Adipocyte (in vitro differentiated cells): ENCODE measurements around the gene ARPC3.
"Not testable (repeated sequence)": the region's sequence is repeated elsewhere in the genome, so short reads cannot be mapped to it uniquely, and the experiment has no call there.

Experiments used
- DNase-seq: peaks from one replicate; pipeline ENCODE4 v3.0.0-alpha.2; 2015; ENCODE audit warnings: low read depth
- H3K27me3 ChIP-seq: replicated peaks from 2 replicates; pipeline ENCODE4 v1.7.0; 2013; ENCODE audit warnings: mild to moderate bottlenecking, low read length, moderate library complexity; ENCODE audit not compliant: control insufficient read depth, insufficient read depth
- H3K36me3 ChIP-seq: 2 replicates; pipeline ENCODE4 v1.7.0; 2013; ENCODE audit warnings: low read length, mild to moderate bottlenecking, moderate library complexity; ENCODE audit not compliant: control insufficient read depth, insufficient read depth, severe bottlenecking
- H3K4me1 ChIP-seq: 2 replicates; pipeline ENCODE4 v1.7.0; 2013; ENCODE audit warnings: mild to moderate bottlenecking, low read length, moderate library complexity; ENCODE audit not compliant: control insufficient read depth, insufficient read depth
- H3K4me3 ChIP-seq: 2 replicates; pipeline ENCODE4 v1.7.0; 2013; ENCODE audit warnings: mild to moderate bottlenecking, low read length, moderate library complexity
- H3K9ac ChIP-seq: 2 replicates; pipeline ENCODE4 v1.7.0; 2013; ENCODE audit warnings: mild to moderate bottlenecking, low read length, moderate library complexity
- H3K9me3 ChIP-seq: 2 replicates; pipeline ENCODE4 v1.7.0; 2013; ENCODE audit warnings: mild to moderate bottlenecking, low read length, moderate library complexity; ENCODE audit not compliant: control insufficient read depth

The ARPC3 gene

GRCh38 chr12:110449799-110450497 is at the start of gene ARPC3:
Gene ARPC3, minus strand, starts transcription at chr12:110450337. Its CDS starts 77 bp downstream, at chr12:110450260.
- Histone ChIP-seq H3K27me3 (no peaks in the 10 kb centered on the region), H3K4me3 (peak within 1 kb of the TSS; percentile 99), H3K9ac (peak within 1 kb of the TSS; percentile 99), H3K36me3 (peaks cover 26% of the 10 kb centered on the region), H3K9me3 (no peaks in the 10 kb centered on the region), H3K4me1 (peaks cover 8% of the 10 kb centered on the region)
- peak; percentile 98 for DNase-seq

GRCh38 chr12:110498984-110499706 is 49.0 kb upstream of the ARPC3 start:
- Histone ChIP-seq H3K36me3 (peaks cover 26% of the 10 kb centered on the region), H3K4me3 (peak overlapping the region; percentile 10), H3K27me3 (no peaks in the 10 kb centered on the region), H3K9me3 (no peaks in the 10 kb centered on the region), H3K9ac (no peak overlapping the region), H3K4me1 (peaks cover 34% of the 10 kb centered on the region)
- peak; percentile 21 for DNase-seq

- H3K4me1 ChIP-seq: no peaks in the 10 kb centered on the region
- no peak overlapping the region for H3K4me3 ChIP-seq
- DNase-seq: peak; percentile 21
- H3K27me3 ChIP-seq: no peaks in the 10 kb centered on the region
- H3K9me3 ChIP-seq: no peaks in the 10 kb centered on the region
- H3K36me3 ChIP-seq: peaks cover 1% of the 10 kb centered on the region
- H3K9ac ChIP-seq: no peak overlapping the region
Observed at GRCh38 chr12:110475426-110475825, 25.3 kb upstream of the ARPC3 start.

GRCh38 chr12:110468214-110469048 is 18.3 kb upstream of the ARPC3 start, which contains the start of the genes FAM216A and GPN3:
Gene FAM216A, plus strand, starts transcription at chr12:110468845. Its CDS starts 31 bp downstream, at chr12:110468876.
Gene GPN3, minus strand, starts transcription at chr12:110468257. Its CDS starts 54 bp downstream, at chr12:110468203.
- H3K9me3 ChIP-seq: no peaks in the 10 kb centered on the region
- peaks cover 11% of the 10 kb centered on the region for H3K36me3 ChIP-seq
- peak within 1 kb of the TSS; percentile 94 for H3K9ac ChIP-seq
- peak; percentile 99 for DNase-seq
- H3K27me3 ChIP-seq: no peaks in the 10 kb centered on the region
- peak within 1 kb of the TSS; percentile 96 for H3K4me3 ChIP-seq
- H3K4me1 ChIP-seq: peaks cover 13% of the 10 kb centered on the region

- peak overlapping the region; percentile 94 for H3K9ac ChIP-seq
- no peaks in the 10 kb centered on the region for H3K27me3 ChIP-seq
- H3K4me3 ChIP-seq: peak overlapping the region; percentile 96
- H3K36me3 ChIP-seq: peaks cover 15% of the 10 kb centered on the region
- DNase-seq: no peak
- H3K4me1 ChIP-seq: peaks cover 13% of the 10 kb centered on the region
- no peaks in the 10 kb centered on the region for H3K9me3 ChIP-seq
Observed at GRCh38 chr12:110467847-110468213, 17.7 kb upstream of the ARPC3 start.

- peak overlapping the region; percentile 94 for H3K9ac ChIP-seq
- peaks cover 13% of the 10 kb centered on the region for H3K4me1 ChIP-seq
- H3K4me3 ChIP-seq: peak overlapping the region; percentile 96
- H3K9me3 ChIP-seq: no peaks in the 10 kb centered on the region
- peaks cover 18% of the 10 kb centered on the region for H3K36me3 ChIP-seq
- DNase-seq: no peak
- H3K27me3 ChIP-seq: no peaks in the 10 kb centered on the region
Observed at GRCh38 chr12:110466791-110467190, 16.7 kb upstream of the ARPC3 start.

- H3K9me3 ChIP-seq, H3K27me3 ChIP-seq, H3K4me3 ChIP-seq, H3K9ac ChIP-seq, DNase-seq: not testable (repeated sequence)
- Histone ChIP-seq H3K4me1 (peaks cover 13% of the 10 kb centered on the region), H3K36me3 (peaks cover 21% of the 10 kb centered on the region)
Observed at GRCh38 chr12:110465765-110466164, 15.6 kb upstream of the ARPC3 start.

- H3K27me3 ChIP-seq: no peaks in the 10 kb centered on the region
- H3K4me1 ChIP-seq: peaks cover 13% of the 10 kb centered on the region
- H3K36me3 ChIP-seq: peaks cover 25% of the 10 kb centered on the region
- no peak for DNase-seq
- no peak overlapping the region for H3K4me3 ChIP-seq
- H3K9ac ChIP-seq: no peak overlapping the region
- no peaks in the 10 kb centered on the region for H3K9me3 ChIP-seq
Observed at GRCh38 chr12:110465024-110465423, 14.9 kb upstream of the ARPC3 start.

- not testable (repeated sequence) for H3K4me3 ChIP-seq, H3K9ac ChIP-seq, H3K4me1 ChIP-seq, H3K27me3 ChIP-seq, H3K9me3 ChIP-seq, DNase-seq
- H3K36me3 ChIP-seq: peaks cover 35% of the 10 kb centered on the region
Observed at GRCh38 chr12:110461189-110461588, 11.1 kb upstream of the ARPC3 start.

- no peak for DNase-seq
- Histone ChIP-seq H3K9ac (no peak overlapping the region), H3K9me3 (no peaks in the 10 kb centered on the region), H3K36me3 (peaks cover 35% of the 10 kb centered on the region), H3K27me3 (no peaks in the 10 kb centered on the region), H3K4me1 (no peaks in the 10 kb centered on the region), H3K4me3 (no peak overlapping the region)
Observed at GRCh38 chr12:110458756-110459155, 8.6 kb upstream of the ARPC3 start.
